KBM-7 (cell line): ENCODE data around the gene NFIA.

Source experiments
- DNase-seq: peaks from one replicate; pipeline ENCODE4 v3.0.0-alpha.2; 2015
- in situ Hi-C: fragments of 300-500 bp; cut with MboI; formaldehyde crosslinking; loops from 2 replicates; pipeline ENCODE4 v1.14.3; 2020; ENCODE audit warnings: low sequenced_read_pairs, low pct_unique_long_range_greater_than_20kb, mixed read lengths

NFIA gene

DNA sequence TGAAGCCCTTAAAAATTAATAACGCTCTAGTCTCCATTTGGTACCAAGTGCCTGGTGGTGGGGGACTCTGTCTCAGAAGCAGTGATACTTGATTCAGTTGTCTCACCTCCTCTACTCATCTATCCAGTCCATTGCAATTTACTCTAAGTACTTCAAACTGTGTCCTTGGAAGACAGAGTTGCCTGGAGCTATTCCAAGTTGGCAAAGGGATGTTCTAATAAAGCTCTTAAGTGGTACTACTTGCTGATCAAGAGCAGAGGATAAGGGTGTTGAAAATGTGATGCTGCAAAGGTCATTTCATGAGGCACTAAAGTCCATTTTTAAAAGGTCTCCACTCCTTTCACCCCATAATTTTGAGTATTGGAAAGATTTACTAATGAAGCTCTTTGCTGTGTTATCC, 142.2 kb downstream of the NFIA start:
- in situ Hi-C loops, result no loop called here

DNA sequence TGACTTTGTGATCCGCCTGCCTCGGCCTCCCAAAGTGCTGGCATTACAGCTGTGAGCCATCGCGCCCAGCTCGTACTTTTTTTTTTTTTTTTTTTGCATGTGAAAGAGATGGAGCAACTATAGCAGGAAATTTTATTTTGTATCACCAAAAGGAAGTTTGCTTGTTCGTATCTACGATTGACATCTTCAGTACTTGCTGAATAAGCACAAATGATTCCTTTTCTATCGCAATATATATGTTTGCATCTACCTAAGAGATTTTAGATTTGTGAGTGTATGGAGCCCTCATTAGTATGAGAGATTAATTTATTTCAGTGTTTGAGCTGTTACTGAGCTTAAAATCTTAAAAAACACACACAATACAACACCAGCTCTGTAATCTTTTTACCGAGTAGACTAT, 143.1 kb downstream of the NFIA start:
- DNase-seq, result no peak
- in situ Hi-C loops, result no loop called here

More for the DNA sequence above, 142.2 kb downstream of the NFIA start:
- DNase-seq, result no peak

DNA sequence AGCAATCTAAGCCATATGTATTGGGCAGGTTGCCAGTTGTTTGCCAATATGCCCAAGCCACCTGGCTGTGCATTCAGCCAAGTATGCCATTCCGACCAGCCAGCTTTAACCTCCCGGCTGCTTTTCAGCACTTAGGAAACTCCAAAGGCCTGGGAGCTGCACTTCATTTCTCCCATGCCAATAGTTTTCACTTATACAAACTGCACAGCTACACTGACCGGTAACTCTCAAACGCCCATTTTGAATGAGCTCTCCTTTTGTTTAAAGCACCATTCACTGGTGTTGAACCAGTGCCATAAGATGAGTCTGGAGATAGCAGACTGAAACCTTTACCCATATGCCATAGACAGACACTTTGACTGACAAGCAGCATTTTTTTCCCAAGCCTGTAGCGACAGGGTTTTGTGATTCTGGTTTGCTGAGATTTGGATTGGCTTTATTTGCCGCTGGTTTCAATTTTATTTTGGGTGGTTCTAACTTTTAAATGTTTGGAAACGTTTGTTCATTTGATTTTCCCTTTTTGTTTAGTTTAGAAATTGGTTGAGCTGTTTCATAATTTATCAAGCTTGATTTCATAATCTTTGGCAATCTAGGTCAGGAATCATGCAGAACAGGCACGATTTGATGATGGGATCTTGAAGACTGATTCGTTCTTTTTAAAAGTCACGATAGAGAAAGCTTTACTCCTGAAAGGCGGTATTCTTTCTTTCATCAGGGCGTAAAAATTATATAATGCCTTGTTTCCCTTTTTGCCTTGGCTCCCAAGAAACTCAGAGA, 144.6 kb downstream of the NFIA start:
- in situ Hi-C loops, result no loop called here
- no peak for DNase-seq

DNA sequence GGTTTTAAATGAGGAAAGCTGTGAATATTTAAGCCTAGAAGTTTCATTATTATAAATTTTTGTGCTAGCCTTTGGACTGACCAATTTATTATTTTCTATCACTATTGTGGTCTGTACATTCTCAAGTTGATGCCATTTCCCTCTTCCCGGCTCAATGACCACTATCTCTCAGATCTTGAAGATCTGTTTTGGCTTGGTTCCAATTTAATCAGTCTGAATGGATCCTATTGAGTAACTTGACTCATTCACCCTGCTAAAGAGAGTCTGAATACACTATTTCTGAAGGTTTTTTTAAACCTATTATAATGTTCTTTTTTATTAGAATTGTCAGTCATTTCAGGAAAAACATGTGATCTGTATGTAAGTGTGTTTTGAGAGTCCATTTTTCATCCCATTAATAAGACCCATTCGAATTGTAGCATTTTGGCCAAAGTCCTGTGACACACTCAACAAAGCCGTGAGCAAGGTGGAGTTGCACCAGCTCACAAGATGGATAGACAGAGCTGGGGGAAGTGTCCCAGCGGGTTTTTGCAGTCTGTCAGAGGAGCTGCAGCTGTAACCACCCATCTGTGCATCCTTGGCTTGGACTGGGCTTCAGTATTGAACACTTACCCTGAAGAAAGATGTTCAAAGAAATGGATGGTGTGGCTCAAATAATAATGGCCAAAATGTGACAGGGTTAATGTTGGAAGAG, 145.6 kb downstream of the NFIA start:
- peak; percentile 4 for DNase-seq
- in situ Hi-C loops, result no loop called here

DNA sequence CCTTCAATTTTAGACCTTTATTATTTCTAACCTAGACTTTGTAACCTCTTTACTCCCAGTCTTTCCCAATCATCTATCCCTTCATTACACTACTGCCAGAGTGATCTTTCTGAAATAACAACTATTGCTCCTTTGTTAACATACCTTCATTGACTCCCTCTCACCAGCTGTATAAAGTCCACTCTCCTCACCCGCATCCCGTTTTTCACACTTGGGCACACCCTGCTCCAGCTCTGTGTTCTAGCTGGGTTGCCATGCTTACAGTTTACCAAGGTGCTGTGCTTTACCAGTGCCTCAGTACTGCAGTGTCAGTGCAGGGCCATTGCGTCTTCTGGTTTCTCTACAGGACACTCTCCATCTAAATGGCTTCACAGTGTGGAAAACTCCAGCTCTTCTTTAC, 148.2 kb downstream of the NFIA start:
- in situ Hi-C loops, result no loop called here

DNA sequence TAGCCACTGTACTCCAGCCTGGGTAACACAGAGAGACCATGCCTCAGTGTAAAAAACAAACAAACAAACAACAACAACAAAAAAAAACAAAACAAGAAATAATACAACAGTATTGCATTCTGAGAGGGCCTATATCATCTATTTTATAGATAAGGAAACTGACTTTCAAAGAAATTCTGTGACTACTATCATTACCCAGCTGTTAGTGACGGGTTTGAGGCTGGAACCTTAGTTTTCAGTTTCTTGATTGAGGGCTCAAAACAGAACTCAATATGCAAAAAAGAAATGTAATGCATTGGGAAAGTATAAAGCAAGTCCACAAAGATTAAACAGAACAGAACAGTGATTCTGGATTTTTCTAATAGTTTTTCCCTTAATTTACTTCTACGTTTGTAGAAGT, 149.4 kb downstream of the NFIA start:
- in situ Hi-C loops, result no loop called here
- DNase-seq, result no peak

More for the DNA sequence above, 148.2 kb downstream of the NFIA start:
- DNase-seq, result no peak

DNA sequence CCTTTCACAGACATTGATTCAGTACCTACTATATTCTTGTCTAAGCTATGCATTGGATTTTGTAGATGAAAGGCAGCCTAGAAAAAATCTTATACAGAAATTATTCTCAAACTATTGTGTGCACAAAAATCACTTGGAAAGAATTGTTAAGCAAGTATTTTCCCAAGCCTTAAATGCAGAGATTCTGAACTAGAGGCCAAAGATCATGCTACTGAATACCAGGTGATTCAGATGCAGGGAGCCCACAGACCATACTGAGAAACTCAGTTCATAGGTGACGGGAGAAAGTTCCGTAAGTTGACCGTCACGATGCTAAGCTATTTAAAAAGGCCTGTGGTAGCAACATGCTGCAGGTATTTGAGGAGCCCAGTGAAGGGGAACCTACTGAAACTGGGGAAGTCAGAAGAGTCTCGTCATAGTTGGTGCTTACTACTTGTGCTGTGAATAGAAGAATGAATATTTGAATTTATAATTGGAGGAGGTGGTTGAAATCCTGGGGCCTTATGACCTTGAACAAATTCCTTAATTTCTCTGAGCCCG, 150.8 kb downstream of the NFIA start:
- in situ Hi-C loops, result no loop called here
- DNase-seq, result no peak

DNA sequence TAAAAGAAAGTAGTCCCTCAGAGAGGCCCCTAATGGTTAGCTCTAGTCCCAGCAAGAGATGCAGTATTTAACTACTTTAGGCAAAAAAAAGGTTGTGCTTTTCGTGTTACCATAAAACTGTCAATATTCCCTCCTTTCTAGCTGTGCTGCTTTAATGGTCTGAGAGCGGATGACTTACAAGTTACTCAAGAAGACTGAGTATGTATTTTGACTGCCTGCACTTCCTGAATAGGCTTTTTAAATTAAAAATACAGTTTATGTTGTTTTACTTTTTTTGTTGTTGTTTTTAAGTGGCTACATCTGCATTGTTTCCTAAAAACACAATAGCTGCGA, 152.2 kb downstream of the NFIA start:
- no peak for DNase-seq
- in situ Hi-C loops, result no loop called here

DNA sequence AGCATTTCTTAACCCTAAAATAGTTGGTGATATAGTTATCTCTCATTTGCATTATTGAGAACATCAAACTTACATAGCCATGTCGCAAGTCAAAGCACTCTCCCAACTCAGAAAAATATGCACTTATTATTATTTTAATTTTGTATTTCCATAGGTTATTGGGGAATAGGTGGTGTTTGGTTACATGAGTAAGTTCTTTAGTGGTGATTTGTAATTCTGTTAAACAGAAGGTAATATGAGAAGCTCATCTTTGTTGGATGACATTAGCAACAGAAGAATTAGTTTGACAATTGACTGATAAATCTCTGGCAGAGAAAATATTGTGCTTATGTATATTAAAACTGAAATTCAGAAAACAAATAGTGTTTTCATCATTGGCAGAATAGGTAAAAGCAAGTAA, 154.8 kb downstream of the NFIA start:
- in situ Hi-C loops, result no loop called here
- DNase-seq, result no peak

DNA sequence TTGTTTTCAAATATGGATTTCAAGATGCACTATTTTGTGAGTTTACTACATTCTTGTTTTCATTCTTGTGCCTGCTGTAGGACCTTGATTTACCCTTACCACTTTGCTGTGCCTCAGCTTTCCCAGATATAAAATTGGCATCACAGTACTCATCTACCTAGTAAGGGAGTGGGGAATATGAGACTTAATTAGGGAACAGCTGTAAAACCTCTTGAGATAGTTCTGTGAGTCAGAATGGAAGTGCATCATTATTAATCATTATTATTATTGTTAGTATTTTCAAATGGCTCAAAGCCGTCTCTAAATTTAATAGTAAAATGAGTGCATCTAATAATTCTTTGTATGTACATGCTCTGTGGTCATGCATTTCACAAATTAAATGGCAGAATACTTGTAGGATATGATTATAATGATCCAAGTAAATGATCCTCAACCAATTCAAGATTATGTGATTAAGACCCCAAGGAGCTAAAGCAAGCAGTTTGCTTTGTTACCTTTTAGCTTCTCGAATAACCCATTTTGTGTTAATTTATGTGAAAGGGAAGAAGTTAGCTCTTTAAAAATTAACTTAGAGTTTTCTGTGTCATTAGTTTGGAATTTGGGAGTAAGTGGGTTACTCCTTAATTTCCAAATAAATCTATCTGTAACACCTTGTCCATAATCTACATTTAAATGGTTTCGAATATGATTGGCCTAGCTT, 155.4 kb downstream of the NFIA start:
- no peak for DNase-seq
- in situ Hi-C loops, result no loop called here

DNA sequence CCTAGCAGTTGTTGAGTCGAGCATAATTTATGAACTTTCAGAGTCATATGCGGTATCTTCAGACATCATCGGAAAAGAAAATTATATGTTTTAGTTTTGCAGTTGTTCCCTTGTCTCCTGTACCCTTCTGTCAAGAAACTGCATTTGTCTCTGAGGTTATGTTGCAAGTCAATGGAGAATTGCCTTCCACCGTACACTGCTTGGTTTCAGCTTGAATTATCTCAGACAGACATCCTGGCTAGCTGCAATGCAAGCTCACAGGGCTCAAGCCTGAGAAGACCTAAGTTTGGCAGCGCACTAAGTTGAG, 156.0 kb downstream of the NFIA start:
- DNase-seq, result no peak
- in situ Hi-C loops, result no loop called here

DNA sequence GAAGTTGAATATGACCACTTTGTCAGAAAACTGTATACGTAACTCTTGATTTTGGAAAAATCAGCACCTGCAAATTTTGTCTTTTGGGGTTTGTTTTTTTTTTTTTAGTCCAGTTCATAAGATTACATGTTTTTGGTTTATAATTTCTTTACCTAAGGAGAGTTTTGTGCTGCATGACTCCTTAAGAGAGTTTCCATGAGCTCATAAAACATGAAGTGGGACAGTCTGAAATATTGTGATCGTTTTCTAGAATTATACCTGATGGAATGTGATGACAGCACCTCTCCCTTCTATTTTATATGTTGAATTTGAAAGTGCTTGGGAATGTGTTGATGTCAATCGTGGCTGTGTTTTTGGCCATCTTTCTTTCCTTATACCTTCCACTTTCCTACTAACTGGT, 158.5 kb downstream of the NFIA start:
- in situ Hi-C loops, result no loop called here
- DNase-seq, result no peak

DNA sequence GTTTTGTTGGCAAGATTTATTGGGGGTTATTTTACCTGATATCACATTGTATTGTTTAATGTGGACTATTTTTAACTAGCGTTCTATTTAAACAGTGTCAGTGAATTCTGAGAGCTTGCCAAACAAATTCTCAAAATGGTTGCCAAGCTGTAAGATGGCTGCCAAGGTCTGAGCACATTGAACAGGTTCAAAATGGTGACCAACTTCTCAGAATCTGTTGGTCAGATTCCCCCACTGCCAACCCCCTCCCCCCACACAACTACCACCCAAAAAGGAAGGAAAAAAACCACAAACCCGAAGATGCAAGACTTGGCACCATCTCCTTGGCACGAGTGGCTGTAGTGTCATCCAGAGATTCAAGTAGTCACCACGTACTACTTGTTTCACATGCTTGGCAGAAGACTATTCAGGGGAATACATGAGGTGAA, 159.1 kb downstream of the NFIA start:
- in situ Hi-C loops, result no loop called here
- DNase-seq, result peak; percentile 5

DNA sequence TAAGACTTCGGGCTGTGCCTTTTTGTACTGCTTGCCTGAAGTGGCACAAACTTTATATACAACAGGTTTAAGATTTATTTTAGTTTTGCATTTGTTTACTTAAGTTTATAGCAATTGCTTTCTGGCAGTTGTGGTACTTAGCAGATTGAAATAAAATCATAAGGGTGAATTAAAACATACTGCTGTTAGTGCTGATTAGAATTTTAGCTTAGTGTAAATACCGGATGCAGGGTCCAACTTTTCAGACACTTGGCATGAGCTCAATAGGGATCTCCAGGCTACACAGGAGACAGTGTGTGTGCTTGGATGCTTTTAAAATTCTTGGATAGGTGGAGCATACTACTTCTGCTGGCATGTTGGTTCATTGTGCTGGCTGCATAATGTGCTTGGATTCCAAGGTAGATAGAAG, 159.6 kb downstream of the NFIA start:
- no peak for DNase-seq
- in situ Hi-C loops, result no loop called here

DNA sequence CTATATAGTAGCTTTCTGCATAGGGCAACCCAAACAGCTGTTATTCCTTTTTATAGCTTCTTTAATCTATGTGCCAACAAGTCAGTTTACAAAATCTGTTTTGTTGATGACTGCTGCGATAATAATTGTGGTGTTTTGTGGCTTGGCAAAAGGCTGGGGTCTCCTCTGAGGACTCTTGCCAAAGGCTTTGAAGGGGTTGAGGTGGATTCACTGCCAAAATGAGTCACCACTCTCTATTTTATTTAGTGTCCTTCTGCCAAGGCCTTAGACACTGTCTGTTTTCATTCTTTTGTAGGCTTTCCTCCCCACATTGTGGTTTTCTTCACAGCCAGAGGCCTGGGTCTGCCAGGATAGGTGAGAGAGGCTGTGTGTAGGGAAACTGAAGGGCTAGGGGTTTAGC, 161.8 kb downstream of the NFIA start:
- in situ Hi-C loops, result no loop called here

DNA sequence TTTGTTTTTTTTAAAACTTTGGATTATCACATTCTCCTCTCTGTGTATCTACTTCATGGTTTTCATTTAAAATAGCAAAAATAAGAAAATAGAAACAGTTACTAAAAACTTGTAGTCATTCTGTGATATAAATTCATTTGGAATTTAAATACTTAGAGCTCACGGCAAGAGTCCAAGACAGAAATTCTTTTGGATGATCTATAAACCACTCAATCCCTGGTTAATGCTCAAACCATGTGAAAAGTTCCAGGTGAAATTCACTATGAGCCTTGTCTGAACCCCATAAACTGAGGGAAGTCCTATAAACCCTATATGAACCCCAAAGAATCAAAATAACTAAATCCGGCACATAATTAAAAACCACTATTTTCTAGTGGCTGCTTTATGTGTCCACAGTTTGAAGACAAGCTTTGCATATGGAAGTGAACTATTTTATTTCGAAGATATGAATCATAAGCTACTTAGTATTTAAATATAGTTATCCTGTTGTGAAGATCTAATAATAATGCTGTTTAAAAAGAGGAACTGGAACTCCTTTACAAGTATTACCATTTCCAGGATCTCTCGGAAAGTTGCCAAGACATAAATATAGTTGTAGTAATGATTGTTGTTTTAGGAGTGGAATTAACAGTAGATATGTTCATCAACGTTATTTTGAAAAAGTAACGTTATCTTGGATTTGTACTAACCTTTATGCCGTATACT, 163.5 kb downstream of the NFIA start:
- DNase-seq, result no peak

More for the DNA sequence above, 161.8 kb downstream of the NFIA start:
- DNase-seq, result no peak

DNA sequence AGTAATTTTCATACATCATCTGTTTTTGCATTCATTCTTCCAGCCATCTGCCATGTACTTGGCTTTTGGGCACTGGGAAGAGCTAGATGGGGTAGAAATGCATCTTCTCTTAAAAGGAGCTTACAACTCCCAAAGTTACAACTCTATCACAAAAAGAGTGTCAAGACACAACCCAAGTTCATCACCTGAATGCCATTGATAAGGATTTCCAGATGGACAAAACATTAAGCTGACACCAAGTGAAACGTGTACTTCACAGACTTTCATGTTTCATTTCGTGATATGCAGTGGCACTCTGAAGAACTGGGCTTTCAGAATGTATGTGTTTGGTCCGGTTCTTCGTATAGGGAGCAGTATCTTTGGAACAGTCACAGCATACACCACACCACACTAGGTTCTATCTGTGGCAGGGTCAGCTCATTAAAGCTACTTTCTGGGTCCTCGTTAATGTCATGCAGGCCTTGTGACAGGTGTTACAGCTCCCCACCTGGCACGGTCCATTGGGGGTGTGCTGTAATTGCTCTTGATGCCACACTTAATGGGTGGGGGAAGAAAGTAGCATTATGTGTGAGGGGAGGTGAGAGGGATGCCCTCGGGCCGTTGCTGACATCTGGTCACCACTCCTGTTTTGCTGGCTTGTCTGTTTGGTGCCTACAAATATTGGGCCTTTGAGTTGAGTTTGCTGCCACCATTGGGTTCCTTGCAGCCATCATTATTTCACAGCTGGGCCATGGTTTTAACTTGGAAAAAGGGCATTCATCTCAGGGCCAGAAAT, 164.9 kb downstream of the NFIA start:
- DNase-seq, result no peak
- in situ Hi-C loops, result no loop called here

More for the DNA sequence above, 163.5 kb downstream of the NFIA start:
- in situ Hi-C loops, result no loop called here

DNA sequence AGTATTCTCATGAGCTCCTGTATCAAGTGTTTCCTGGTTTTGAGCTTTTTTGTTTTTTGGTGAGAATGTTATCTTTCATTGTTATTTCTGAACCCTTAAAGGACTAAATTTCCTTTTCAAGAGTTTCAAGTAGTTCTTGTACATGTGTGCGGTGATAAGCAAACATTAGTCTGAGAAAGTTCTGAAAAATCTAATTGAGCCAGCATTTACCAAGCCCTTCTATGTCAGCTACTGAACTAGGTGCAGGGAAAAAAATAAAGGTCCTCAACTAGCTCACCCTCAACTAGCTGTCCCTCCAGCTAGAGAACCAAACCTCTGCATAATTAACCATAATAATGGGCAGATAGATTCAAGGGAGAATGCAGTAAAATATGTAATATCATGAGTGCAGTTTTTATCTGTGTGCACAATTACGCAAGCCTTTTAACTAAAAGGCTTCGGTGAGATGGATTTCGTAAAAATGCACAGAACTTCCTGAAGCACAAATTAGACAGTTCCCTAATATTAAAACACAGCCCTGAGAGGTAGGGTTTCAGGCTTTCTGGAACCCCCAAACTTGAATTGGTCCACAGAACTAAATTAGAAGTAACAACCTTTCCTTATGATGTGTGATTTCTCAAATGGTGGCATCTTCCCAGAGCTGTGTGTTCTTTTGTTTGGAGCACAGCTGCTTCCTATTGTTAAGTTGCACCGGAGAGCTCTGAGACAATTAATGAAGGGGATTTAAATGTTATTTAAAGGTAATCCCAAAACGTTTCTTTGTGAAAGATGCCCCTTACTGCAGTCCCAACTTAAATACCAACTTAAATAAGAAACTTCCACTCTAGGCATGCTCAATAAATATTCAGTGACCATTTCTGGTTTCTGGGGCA, 165.8 kb downstream of the NFIA start:
- DNase-seq, result no peak
- in situ Hi-C loops, result no loop called here
